DOHH2 (cell line): ENCODE results near the gene PTMS.
A peak's percentile ranks its signal among the peaks of the same experiment; 100 is the strongest.

ENCODE experiments used
- EZH2phosphoT487 ChIP-seq: fragments of 200-600 bp; sonication (generic); IDR thresholded peaks from 2 replicates; pipeline ENCODE4 v1.6.1; 2017; ENCODE audit warnings: borderline replicate concordance, mild to moderate bottlenecking, antibody characterized with exemption, low read length, moderate library complexity, mixed read lengths
- TF ChIP-seq, protein P1 (sequence below): fragments of 200-600 bp; sonication (generic); IDR thresholded peaks from one replicate; pipeline ENCODE4 v1.5.1; 2014; ENCODE audit warnings: antibody characterized with exemption, mild to moderate bottlenecking, low read depth, low read length; ENCODE audit not compliant: poor library complexity, severe bottlenecking

- TF ChIP-seq, protein P1, sequence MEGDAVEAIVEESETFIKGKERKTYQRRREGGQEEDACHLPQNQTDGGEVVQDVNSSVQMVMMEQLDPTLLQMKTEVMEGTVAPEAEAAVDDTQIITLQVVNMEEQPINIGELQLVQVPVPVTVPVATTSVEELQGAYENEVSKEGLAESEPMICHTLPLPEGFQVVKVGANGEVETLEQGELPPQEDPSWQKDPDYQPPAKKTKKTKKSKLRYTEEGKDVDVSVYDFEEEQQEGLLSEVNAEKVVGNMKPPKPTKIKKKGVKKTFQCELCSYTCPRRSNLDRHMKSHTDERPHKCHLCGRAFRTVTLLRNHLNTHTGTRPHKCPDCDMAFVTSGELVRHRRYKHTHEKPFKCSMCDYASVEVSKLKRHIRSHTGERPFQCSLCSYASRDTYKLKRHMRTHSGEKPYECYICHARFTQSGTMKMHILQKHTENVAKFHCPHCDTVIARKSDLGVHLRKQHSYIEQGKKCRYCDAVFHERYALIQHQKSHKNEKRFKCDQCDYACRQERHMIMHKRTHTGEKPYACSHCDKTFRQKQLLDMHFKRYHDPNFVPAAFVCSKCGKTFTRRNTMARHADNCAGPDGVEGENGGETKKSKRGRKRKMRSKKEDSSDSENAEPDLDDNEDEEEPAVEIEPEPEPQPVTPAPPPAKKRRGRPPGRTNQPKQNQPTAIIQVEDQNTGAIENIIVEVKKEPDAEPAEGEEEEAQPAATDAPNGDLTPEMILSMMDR, result peak; percentile 96
- TF ChIP-seq EZH2phosphoT487, result no peak
These were observed 13.0 kb upstream of the PTMS start, which contains the start of gene MLF2 for GRCh38 chr12:6752921-6753771.
